ENCODE results near the gene EGLN3.
"Not testable (repeated sequence)": the region's sequence is repeated elsewhere in the genome, so short reads cannot be mapped to it uniquely, and the experiment has no call there.

EGLN3 gene

DNA sequence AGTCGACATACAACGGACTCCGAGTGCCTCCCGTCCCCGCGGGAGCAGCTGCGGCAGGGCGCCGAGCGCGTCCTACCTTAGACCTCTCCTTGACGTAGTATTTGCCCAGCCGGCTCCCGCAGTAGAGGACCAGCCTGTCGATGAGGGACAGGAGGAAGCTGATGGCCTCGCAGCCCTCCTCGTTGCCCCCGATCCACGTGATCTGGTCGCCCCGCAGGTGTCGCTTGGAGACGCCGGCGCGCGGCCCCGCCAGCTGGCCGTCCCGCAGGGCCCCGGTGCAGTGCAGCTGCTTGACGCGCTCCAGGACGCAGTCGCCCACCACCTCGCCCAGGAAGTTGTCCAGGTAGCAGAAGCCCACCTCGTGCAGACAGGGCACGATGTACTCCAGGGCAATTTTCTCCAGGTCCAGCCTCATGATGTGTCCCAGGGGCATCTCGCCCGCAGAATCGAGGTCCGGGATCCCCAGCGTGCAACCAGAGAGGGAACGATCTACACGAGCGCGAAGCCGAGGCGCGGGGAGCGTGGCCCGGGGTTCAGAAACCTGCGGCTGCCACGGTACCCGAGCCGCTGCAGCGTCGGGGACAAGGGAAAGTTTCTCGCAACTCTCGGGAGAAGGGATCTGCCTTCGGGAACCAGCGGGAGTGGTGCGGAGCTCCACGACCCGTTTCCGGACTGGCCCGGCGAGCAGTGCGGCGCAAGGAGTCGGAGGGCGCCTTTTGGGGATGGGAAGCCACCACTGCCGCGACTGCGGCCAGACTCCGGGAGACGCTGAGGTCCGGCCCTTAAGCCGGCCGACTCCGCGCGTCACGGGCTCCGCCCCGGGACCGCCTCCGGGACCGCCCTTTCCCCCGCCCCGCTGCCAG is at the start of gene EGLN3:
TSS of gene EGLN3 (minus strand) at position 755 of the 863 bp plus-strand sequence. CDS start at position 433, 322 bp downstream.
- peak; percentile 24 to 55 for DNase-seq

DNA sequence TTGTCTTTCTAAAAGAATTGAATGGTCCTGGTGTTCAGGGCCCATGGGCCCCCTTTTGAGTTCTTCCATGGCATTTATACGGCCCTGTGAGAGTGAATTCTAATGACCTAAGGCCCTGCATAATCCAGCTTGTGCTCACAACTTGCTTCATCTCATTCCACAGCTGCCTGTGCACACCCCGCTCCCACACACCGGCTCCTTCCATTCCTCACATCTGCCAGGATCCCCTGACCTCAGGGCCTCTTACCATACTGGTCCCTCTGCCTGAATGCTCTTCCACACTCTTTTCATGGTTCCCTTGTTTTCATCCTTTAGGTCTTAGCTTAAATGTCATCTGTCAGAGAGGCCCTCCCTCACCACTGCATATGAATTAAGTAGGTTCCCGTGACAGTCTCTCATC is 49.5 kb upstream of the EGLN3 start:
- no peak for DNase-seq

DNA sequence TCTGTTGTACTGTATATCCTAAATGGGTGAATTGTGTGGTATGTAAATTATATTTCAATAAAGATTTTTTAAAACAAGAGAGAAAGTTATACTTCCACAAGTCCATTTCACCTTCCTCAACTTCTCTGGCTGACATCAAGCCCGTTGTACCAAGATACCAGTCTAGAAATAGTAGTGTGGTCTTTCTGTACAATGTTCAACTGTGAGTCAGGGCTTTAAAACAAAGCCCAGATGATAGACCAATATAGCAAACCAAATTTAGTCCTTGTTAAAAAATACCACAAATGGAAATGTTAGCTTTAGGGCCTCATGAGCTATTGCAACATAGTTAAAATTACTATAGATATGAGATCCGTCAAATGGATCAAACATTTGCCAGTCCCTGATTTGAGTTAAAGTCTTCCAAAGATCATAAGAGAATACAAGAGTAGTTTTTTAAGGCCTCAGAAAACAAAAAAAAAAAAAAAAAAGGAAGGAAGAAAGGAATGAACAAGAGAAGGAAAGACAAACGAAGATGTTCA is 49.0 kb upstream of the EGLN3 start:
- DNase-seq: no peak

DNA sequence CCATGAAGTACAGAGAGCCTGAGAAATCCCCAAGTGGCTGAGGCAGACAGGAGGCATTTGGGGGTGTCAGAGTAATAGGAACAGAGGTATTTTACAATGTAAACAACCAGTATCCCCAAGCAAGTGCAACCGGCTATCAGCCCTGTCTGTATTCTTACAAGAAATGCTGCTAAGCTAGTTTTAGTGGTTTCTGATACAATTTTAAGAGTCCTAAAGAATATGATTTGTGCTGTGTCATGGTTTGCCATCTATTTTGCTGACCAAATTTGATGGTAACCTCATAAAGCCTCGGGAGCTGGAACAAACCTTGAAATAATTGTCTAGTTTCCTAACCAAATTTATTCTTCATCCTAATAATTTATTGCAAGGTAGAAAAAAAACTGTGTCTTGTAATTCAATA is 46.7 kb upstream of the EGLN3 start:
- DNase-seq: no peak

DNA sequence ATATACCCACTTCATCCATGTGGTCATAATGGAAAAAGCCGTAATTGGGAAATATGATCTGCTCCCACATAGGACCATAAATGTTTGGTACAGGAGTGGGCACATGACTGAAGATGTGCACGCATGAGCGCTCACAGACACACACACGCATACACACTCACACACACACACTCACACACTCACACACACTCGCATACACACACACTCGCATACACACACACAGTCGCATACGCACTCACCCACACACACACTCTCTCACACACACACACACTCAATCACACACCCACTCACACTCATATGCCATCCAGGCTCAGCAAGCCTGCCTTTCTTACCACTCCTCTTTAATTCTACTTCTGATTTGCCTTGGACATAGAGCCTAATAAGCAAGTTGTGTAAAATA is 45.6 kb upstream of the EGLN3 start:
- no peak for DNase-seq

DNA sequence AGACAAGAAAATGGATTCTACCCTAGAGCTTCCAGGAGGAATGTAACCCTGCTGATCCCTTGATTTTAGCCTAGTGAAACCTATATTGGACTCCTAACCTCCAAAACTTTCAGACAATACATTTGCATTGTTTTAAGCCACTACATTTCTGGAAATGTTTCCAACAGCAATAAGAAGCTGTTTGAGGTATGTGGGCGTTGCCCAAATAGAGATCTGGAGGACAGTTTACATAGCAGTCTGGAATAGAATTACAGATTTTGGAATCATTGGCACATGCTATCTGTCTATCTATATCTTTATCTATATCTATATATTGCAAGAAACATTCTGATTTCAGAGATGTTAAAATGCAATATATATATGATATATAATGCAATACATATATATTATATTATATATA is 42.4 kb upstream of the EGLN3 start:
- no peak for DNase-seq

DNA sequence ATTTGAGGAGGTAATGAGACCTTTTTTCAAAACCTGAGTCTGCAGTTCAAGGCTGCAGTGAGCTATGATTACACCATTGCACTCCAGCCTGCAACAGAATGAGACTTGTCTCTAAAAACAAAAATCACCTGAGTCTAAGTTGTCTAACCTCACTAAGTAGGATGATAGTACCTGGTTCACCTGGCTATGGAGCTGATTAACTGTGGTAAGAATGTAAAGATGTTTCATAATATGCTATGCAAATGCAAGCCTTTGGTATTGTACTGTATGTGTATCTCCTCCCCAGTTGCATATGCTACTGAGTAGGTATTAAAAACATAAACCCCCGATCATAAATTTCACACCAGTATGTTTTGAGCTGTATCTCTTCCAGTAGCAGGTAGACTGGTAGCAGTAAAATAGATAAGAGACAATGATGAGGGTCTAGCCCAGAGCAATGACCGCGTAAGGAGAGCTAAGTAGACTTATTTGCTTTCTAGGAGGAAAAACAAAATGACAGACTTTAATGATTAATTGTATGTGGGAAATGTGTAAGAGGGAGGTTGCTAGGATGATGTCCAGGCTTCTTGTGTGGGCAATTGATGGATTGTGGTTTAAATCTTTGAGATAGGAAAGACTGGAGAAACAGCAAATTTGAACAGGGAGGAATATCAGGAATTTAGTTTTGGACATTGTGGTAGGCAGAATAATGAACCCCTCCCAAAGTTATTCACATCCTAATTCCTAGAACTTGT is 41.6 kb upstream of the EGLN3 start:
- no peak for DNase-seq

DNA sequence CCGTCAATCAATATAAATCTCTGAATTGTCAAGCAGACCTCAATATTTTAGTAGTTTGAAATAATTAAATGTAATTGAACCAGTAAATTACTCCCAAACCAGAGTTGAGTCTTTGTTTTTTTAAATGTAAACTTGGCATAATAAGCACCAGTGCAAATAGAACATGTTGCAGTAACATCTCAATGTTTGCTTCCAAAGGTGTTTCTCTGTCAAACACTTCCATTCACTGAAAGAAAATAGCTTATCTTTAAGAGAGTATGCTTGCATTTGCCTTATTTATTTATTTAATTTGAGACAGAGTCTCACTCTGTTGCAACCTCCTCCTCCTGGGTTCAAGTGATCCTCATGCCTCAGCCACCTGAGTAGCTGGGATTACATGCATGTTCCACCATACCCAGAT is 39.9 kb upstream of the EGLN3 start:
- DNase-seq: no peak

DNA sequence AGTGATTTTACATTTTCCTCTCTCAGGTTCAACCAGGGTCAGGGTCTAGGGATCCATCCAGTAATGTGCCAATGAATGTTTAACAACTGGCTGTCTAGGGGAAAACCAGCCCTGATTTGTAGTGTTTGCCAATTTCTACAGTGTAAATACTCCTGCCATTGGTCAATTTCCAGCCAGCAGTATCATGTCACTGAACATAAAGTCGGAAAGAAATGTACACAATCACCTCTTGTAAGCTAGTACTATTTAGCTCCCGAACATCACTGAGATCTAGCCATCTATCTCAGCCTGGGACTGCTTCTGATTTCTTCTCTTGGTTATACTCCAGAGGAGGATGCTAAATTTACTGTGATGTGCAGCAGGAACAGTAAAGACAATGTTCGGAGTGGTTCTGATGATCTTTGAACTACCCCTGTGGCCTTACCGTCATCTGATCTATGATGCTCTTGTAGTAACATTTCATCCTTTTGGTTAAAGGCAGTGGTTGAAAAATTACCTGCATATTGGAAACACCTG is 36.7 kb upstream of the EGLN3 start:
- DNase-seq: no peak

DNA sequence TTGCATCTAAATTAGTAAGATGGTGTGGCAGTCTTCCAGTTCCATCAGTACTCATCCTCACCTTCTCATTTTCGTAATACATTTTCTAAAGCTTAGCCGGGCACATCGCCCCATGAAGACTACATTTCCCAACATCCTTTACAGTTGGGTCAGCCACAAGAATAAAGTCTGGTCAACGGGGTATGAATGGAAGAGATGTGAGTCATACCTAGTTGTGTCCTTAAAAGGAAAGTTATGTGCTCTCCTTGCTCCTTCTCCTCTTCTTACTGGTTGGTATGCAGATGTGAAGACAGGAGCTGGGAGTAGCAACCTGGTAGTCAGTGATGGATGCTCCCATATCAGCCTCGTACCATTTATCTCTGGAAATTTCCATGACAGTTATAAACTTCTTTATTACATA is 35.9 kb upstream of the EGLN3 start:
- DNase-seq: no peak

DNA sequence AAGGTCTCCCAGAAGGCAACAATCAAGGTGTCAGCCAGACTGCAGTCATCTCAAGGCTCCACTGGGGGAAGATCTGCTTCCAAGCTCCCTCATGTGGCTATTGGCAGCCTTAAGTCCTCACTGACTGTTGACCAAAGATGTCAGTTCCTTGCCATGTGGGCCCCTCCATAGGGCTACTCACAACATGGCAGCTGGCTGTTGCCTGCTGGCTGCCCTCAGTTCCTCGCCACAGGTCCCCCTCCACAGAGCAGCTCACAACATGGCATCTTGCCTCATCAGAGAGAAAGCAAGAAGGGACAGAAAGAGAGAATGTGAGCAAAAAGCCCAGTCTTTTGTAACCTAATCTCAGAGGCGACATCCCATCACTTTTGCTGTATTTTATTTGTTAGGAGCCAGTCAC is 34.4 kb upstream of the EGLN3 start:
- DNase-seq: no peak

DNA sequence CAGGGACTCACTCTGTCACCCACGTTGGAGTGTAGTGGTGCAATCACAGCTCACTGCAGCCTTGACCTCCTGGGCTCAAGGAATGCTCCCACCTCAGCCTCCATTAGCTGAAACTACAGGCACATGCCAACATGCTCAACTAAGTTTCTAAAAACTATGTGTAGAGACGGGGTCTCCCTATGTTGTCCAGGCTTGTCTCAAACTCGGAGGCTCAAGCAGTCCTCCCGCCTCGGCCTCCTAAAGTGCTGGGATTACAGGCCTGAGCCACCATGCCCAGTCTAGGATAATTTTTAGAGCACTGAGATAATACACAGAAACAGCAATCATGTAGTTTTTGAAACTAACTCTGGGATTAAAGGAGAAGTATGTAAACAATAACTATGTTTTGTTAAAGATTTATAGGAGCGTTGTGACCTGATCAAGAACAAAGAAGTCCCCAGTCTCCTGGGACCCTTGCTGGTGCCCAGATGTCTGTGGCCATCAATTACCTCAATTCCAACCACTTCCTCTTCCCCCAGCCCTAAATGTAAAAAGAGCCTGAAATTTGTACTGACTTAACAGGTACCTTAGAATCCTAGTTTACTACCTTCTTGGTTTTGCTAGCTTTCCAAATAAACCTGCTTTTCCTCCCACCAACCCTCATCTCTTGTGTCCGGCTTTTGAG is 28.9 kb upstream of the EGLN3 start:
- no peak for DNase-seq

DNA sequence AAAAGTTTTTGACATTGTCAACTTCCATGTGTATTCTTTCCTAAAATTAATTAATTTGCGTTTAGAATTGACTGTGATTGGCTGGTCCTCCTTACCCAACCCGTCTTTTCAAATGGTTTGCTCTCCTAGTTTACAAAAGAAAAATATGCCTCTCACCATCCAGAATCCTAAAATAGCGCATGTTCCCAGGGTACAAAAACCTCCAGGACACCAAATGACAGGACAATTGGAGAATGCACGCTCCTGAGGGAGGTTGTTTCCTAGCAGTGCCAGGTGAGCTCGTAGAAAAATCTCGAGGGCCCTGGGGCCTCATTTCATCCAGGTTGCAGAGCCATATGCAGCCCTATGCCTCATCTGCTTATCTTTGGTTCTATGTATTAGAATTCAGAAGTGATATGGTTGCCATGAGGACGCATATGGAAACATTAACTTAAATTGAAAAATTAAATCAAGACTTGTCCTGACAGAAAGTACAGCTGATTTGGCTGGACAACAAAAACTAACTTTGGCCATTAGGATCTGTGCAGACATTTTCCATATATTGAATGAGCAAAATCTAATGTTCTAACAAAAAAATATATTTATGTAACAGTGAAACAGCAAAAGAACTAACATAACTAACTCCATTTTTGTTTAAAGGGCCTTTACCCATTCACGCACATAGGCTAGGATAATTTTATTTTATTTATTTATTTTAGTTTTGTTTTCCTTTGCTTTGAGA is 28.2 kb upstream of the EGLN3 start:
- DNase-seq: no peak

DNA sequence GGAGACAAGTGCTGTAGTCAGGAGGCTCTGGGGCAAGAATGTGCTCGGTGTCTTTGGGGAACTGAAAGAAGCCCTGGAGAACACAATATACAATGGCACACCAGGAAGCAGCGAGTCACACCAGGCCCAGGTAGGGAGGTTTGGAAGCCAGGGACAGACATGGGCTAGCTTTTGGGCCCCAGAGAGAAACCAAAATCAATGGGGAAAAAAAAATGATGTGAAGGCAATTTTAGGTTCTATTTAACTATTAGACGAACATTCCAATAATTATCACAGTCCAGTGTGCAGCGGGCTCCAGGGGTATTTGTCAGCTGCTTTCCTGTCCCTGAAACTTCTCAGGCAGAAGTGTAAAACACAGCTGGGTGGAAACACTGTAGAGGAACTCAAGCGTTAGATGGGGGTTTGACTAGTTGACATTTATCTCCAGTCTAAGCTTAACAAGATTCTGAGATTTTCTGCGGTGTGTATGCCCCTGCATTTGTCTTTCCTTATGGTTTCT is 21.8 kb upstream of the EGLN3 start:
- DNase-seq: no peak

DNA sequence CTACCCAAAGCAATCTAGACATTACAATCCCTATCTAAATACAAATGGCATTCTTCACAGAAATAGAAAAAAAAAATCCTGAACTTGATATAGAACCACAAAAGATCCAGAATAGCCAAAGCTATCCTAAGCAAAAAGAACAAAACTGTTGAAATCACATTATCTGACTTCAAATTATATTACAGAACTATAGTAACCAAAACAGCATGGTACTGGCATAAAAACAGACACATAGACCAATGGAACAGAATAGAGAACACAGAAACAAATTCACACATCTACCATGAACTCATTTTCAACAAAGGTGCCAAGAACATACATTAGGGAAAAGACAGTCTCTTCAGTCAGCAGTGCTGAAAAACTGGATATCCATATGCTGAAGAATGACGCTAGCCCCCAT is 19.0 kb upstream of the EGLN3 start:
- not testable (repeated sequence) for DNase-seq

DNA sequence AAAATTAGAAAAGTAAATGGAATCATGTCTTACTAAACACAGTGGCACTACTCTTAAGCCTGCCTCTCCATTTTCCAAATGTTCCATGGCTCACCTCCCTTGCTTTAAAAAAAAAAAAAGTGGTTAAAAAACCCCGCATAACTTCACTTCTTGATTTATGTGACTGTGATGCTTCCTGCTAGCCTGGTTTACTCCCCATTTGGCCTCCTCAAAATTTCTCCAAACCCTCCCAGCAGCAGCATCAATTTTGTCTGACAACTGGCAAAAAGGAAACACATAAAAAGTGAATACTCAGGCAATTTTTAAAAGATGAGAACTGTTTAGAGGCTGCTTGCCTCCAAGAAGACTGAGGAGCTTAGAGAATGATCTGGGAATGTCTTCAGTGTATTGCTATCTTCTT is 17.8 kb upstream of the EGLN3 start:
- no peak for DNase-seq

DNA sequence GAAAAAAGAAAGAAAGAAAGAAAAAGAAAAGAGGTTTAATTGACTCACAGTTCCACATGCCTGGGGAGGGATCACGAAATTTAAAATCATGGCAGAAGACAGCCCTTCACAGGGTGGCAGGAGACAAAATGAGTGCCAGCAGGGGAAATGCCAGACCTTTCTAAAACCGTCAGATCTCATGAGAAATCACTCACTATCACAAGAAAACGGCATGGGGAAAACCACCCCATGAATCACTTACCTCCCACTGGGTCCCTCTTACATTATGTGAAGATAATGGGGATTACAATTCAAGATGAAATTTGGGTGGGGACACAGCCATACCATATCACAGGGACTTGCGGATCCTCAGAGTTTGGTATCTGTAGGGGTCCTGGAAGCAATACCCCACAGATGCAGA is 16.3 kb upstream of the EGLN3 start:
- DNase-seq: no peak

DNA sequence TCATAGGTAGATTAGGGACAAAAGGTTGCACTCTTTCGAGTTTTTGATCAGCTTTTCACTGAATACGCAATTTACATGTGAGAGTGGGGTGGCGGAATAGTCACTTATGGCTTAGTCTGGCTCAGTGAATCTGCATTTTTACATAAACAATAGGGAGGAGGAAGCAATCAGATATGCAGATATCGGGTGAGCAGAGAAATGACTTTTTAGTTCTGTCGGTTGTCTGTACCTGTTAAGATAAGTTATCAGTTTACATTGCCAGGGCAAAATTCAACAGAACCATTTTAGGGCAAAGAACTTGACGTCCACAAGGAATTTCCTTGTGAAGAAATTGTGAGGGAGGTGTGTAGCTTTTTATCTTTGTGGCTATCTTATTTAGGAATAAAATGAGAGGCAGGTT is 15.4 kb upstream of the EGLN3 start:
- no peak for DNase-seq

DNA sequence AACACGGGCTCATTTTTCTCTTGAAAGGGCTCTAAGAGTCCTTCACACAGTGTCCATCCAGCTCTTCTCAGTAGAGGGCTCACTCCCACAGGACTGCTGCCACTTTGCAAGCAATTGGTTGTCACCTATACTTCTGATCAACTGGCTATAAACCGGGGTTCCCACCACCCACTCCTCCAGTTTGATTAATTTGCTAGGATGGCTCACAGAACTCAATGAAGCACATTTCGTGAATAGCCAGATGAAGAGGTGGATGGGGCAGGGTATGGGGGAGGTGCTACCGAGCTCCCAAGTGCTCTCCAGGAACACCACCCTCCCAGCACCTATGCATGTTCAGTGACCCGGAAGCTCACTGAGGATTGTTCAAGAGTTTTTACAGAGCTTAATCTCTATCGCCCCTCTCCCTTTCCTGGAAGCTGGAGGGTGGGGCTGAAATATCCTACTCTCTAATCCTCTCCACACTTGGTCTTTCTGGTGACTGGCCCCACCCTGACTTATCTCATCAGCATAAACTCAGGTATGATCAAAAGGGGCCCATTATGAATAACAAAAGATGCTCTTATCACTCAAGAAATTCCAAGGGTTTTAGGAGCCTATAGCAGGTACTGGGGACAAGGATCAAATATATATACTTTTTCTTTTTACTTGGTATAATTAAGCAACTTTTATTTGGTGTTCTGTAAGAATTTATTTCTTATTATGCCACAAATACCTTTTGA is 13.9 kb upstream of the EGLN3 start:
- no peak for DNase-seq

DNA sequence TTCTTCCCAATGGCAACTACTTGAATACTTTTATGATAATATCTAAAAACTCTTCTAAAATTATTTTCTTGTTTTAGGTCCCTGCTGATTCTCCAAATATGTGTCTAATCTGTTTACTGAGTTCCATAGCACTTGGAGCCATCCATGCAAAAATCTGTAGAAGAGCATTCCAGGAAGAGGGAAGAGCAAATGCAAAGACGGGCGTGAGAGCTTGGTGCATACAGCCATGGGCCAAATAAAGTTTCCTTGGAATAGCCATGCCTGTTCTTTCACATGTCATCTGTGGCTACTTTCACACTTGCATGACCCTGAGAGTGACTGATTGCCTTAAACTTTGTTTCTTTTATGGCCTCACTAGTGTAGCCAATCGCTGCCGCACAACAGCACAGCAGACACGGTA is 13.0 kb upstream of the EGLN3 start:
- no peak for DNase-seq

DNA sequence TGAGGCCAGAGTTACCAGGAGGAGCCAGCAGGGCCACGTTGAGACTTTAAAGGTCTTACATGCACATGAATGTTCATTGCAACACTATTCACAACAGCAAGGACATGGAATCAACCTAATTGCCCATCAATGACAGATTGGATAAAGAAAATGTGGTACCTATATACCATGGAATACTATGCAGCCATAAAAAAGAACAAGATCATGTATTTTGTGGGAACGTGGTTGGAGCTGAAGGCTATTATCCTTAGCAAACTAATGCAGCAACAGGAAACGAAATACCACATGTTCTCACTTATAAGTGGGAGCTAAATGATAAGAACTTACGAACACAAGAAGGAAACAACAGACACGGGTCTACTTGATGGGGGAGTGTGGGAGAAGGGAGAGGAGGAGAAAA is 11.6 kb upstream of the EGLN3 start:
- DNase-seq: not testable (repeated sequence)

DNA sequence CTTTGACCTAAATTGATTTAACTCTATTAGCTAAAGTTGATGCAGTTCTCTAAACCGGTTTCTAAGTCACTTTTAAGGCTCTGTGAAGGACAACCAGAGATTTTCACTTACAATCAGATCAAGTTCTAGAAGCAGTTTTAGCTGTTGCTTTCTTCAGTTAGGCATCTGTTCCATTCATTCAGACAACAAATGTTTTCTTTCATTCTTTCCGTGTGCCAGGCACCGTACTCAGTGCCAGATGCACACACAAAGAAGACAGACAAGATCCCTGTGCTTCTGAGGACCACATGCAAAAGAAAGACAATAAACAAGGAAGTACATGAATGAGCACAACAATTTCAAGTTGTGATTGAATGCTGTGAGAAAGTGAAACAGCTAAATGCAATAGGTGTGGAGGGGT is 11.1 kb upstream of the EGLN3 start:
- DNase-seq: no peak

All from stimulated activated CD4-positive, alpha-beta T cell treated with anti-CD3 and anti-CD28 coated beads, Interleukin-4, amount 100 ng/mL, for 4 hours (primary cell).